ENCODE results near the gene ZNF784.

DNA sequence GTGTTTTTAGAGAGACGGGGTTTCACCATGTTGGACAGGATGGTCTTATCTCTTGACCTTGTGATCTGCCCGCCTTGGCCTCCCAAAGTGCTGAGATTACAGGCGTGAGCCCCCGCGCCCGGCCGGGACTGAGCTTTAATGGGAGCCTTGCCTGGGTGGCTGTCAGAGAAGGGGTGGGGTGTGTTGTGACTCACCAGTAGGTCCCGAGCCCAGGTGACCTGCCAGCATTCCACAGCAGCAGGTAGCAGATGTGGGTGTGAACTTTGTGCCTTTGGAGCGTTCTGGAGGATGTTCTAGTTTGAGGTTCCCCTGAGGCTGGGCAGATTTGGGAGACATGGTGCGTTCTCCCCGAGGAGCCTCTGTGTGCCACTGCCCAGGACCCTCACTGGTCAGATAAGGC is 43.6 kb upstream of the ZNF784 start:
- TF ChIP-seq CUX1 (IDR thresholded peaks at IDR 0.05; ENCODE audit: insufficient replicate concordance, low read depth, low read length) (no peak), MEF2A (IDR thresholded peaks at IDR 0.05; ENCODE audit: insufficient read depth, low read depth, low read length) (no peak)
- TF ChIP-seq, protein P1, sequence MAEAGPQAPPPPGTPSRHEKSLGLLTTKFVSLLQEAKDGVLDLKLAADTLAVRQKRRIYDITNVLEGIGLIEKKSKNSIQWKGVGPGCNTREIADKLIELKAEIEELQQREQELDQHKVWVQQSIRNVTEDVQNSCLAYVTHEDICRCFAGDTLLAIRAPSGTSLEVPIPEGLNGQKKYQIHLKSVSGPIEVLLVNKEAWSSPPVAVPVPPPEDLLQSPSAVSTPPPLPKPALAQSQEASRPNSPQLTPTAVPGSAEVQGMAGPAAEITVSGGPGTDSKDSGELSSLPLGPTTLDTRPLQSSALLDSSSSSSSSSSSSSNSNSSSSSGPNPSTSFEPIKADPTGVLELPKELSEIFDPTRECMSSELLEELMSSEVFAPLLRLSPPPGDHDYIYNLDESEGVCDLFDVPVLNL (IDR thresholded peaks at IDR 0.05; ENCODE audit: low read depth, low read length): no peak
